COLO668 (cell line): ENCODE results near the gene KCNE3.
"Not testable (repeated sequence)": the region's sequence is repeated elsewhere in the genome, so short reads cannot be mapped to it uniquely, and the experiment has no call there.

Source experiments
- DNase-seq: peaks from one replicate; lab custom pipeline; 2025; ENCODE audit not compliant: unreplicated experiment; lab: John Stamatoyannopoulos, UW

KCNE3 gene

GRCh38 chr11:74443071-74443864 lies 24.1 kb downstream of the KCNE3 start:
- peak; percentile 37 for DNase-seq

GRCh38 chr11:74442636-74443035 lies 24.7 kb downstream of the KCNE3 start:
- DNase-seq = no peak

- DNase-seq = no peak
These were observed 28.7 kb downstream of the KCNE3 start for GRCh38 chr11:74438681-74439080.

GRCh38 chr11:74437441-74438042 lies 29.8 kb downstream of the KCNE3 start:
- no peak for DNase-seq

- no peak for DNase-seq
These were observed 32.8 kb downstream of the KCNE3 start for GRCh38 chr11:74434528-74434927.

GRCh38 chr11:74429205-74429604 lies 38.1 kb downstream of the KCNE3 start:
- no peak for DNase-seq

- no peak for DNase-seq
These were observed 39.9 kb downstream of the KCNE3 start for GRCh38 chr11:74427384-74427886.

- DNase-seq = no peak
These were observed 42.2 kb downstream of the KCNE3 start for GRCh38 chr11:74425100-74425499.

- DNase-seq = no peak
These were observed 48.8 kb downstream of the KCNE3 start for GRCh38 chr11:74418509-74418895.

GRCh38 chr11:74417860-74418508 lies 49.4 kb downstream of the KCNE3 start:
- no peak for DNase-seq

- no peak for DNase-seq
These were observed 50.0 kb downstream of the KCNE3 start for GRCh38 chr11:74417379-74417804.

GRCh38 chr11:74416974-74417373 lies 50.4 kb downstream of the KCNE3 start:
- not testable (repeated sequence) for DNase-seq

GRCh38 chr11:74412733-74413359 lies 54.5 kb downstream of the KCNE3 start:
- no peak for DNase-seq

- no peak for DNase-seq
These were observed 55.0 kb downstream of the KCNE3 start for GRCh38 chr11:74412321-74412720.

GRCh38 chr11:74409633-74410032 lies 57.7 kb downstream of the KCNE3 start:
- DNase-seq = no peak
